HEK293 (cell line): Measurements from ENCODE around the gene TSC22D3.

Source experiments
- ELK4 ChIP-seq: IDR thresholded peaks from 2 replicates; pipeline ENCODE4 v1.6.1; 2011; ENCODE audit warnings: mild to moderate bottlenecking, low read depth, low read length, borderline replicate concordance
- HOXD13 ChIP-seq: sonication (generic); formaldehyde crosslinking; IDR thresholded peaks from 2 replicates; pipeline ENCODE4 v1.8.0; 2022; ENCODE audit warnings: missing genetic modification reagents, borderline replicate concordance
- IKZF3 ChIP-seq: fragments of 450-650 bp; IDR thresholded peaks from 2 replicates; pipeline ENCODE4 v1.5.0; 2018; ENCODE audit warnings: missing biosample characterization, mild to moderate bottlenecking, missing genetic modification characterization, moderate library complexity
- ZBTB17 ChIP-seq: fragments of 450-650 bp; formaldehyde crosslinking; IDR thresholded peaks from 2 replicates; pipeline ENCODE4 v1.5.1; 2016; ENCODE audit warnings: missing biosample characterization, missing genetic modification characterization
- ZBTB8A ChIP-seq: fragments of 450-650 bp; formaldehyde crosslinking; IDR thresholded peaks from 2 replicates; pipeline ENCODE4 v1.5.1; 2016; ENCODE audit warnings: missing biosample characterization, missing genetic modification characterization
- ZFHX2 ChIP-seq: fragments of 450-650 bp; formaldehyde crosslinking; conservative IDR thresholded peaks from 2 replicates; pipeline ENCODE4 v1.5.1; 2016; ENCODE audit warnings: missing biosample characterization, missing genetic modification characterization
- ZFP3 ChIP-seq: fragments of 450-650 bp; formaldehyde crosslinking; IDR thresholded peaks from 2 replicates; pipeline ENCODE4 v1.5.1; 2016; ENCODE audit warnings: low read depth, missing biosample characterization, missing genetic modification characterization
- ZFP41 ChIP-seq: fragments of 450-650 bp; formaldehyde crosslinking; IDR thresholded peaks from 2 replicates; pipeline ENCODE4 v1.5.1; 2016; ENCODE audit warnings: missing biosample characterization, missing genetic modification characterization, borderline replicate concordance
- ZNF133 ChIP-seq: fragments of 450-650 bp; formaldehyde crosslinking; IDR thresholded peaks from 2 replicates; pipeline ENCODE4 v1.5.1; 2016; ENCODE audit warnings: missing biosample characterization, missing genetic modification characterization
- ZNF175 ChIP-seq: fragments of 450-650 bp; formaldehyde crosslinking; IDR thresholded peaks from 2 replicates; pipeline ENCODE4 v1.5.1; 2016; ENCODE audit warnings: missing biosample characterization, missing genetic modification characterization
- ZNF223 ChIP-seq: fragments of 450-650 bp; formaldehyde crosslinking; IDR thresholded peaks from 2 replicates; pipeline ENCODE4 v1.5.1; 2016; ENCODE audit warnings: missing biosample characterization, missing genetic modification characterization
- ZNF292 ChIP-seq: fragments of 450-650 bp; formaldehyde crosslinking; IDR thresholded peaks from 2 replicates; pipeline ENCODE4 v1.5.1; 2016; ENCODE audit warnings: low read depth, missing biosample characterization, missing genetic modification characterization, borderline replicate concordance
- ZNF362 ChIP-seq: fragments of 450-650 bp; formaldehyde crosslinking; IDR thresholded peaks from 2 replicates; pipeline ENCODE4 v1.5.1; 2016; ENCODE audit warnings: missing biosample characterization, missing genetic modification characterization
- ZNF37A ChIP-seq: fragments of 450-650 bp; IDR thresholded peaks from 2 replicates; pipeline ENCODE4 v1.5.1; 2018; ENCODE audit warnings: missing biosample characterization, missing genetic modification characterization
- ZNF398 ChIP-seq: fragments of 450-650 bp; formaldehyde crosslinking; IDR thresholded peaks from 2 replicates; pipeline ENCODE4 v1.5.1; 2017; ENCODE audit warnings: missing biosample characterization, missing genetic modification characterization
- ZNF433 ChIP-seq: fragments of 450-650 bp; formaldehyde crosslinking; IDR thresholded peaks from 2 replicates; pipeline ENCODE4 v1.5.1; 2016; ENCODE audit warnings: missing biosample characterization, missing genetic modification characterization, low read depth
- ZNF555 ChIP-seq: fragments of 450-650 bp; formaldehyde crosslinking; conservative IDR thresholded peaks from 2 replicates; pipeline ENCODE4 v1.5.1; 2017; ENCODE audit warnings: missing biosample characterization, mild to moderate bottlenecking, missing genetic modification characterization, inconsistent platforms
- ZNF677 ChIP-seq: fragments of 450-650 bp; IDR thresholded peaks from 2 replicates; pipeline ENCODE4 v1.5.0; 2018; ENCODE audit warnings: missing biosample characterization, mild to moderate bottlenecking, missing genetic modification characterization, moderate library complexity
- ZSCAN16 ChIP-seq: fragments of 450-650 bp; formaldehyde crosslinking; IDR thresholded peaks from 2 replicates; pipeline ENCODE4 v1.5.1; 2016; ENCODE audit warnings: missing biosample characterization, missing genetic modification characterization
- TF ChIP-seq, protein P1 (sequence below): fragments of 450-650 bp; formaldehyde crosslinking; IDR thresholded peaks from 2 replicates; pipeline ENCODE4 v1.5.1; 2017; ENCODE audit warnings: missing biosample characterization, missing genetic modification characterization
- TF ChIP-seq, protein P2 (sequence below): fragments of 450-650 bp; formaldehyde crosslinking; IDR thresholded peaks from 2 replicates; pipeline ENCODE4 v1.5.1; 2016; ENCODE audit warnings: missing biosample characterization, missing genetic modification characterization, borderline replicate concordance
- TF ChIP-seq, protein P3 (sequence below): fragments of 450-650 bp; formaldehyde crosslinking; IDR thresholded peaks from 2 replicates; pipeline ENCODE4 v1.5.1; 2016; ENCODE audit warnings: missing biosample characterization, missing genetic modification characterization
- TF ChIP-seq, protein P4 (sequence below): fragments of 450-650 bp; formaldehyde crosslinking; IDR thresholded peaks from 2 replicates; pipeline ENCODE4 v1.5.1; 2016; ENCODE audit warnings: missing biosample characterization, missing genetic modification characterization

The TSC22D3 gene

DNA sequence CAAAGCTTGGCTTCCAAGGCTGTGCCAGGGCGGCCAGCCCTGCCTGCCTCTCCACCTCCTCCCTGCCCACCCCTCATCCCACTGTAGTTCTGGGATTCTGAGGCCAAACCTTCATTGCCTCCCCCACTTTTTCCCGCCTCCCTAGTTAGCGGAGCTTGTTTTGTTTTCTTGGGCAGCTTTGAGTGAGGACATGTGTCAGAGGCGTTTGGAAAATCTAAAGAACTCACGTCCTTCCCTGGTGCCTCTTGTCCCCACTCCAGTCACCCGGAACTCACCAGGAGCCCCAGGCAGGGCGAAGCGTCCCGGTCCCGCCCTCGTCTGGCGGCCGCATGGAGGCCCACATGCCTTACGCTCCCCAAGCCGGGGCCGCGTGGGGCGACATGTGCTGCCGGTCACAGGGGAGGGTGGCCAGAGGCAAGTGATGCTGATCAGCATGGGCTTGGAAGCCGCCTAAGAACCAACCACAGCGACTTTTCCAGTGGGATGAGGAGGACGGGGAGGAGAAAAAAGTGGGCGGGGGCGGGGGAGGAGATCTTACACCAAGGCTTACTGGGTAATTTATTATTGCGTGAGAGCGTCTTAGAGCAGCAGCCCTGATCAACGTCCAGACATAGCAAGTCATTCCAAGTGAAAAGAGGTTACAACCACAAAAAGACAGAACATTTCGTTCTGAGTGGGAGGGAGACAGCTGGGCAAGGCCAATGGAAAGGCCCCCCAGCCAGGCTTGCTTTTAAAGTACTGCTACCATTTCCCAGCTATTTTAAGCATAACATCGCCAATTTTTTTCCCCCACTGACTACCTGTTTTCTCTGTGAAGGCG, 98.8 kb downstream of the TSC22D3 start (continued):
- TF ChIP-seq ZNF398 (peak; percentile 40), HOXD13 (CRISPR knock-in tag) (no peak), ZNF133 (no peak), ZFHX2 (tag by site-specific recombination) (peak; percentile 92), ZNF37A (tag by site-specific recombination) (no peak), ZNF433 (tag by site-specific recombination) (no peak), ZSCAN16 (tag by site-specific recombination) (no peak), ZBTB17 (tag by site-specific recombination) (peak; percentile 77), ELK4 (no peak), ZNF555 (tag by site-specific recombination) (no peak), ZNF292 (tag by site-specific recombination) (no peak), ZFP3 (tag by site-specific recombination) (no peak), ZNF175 (tag by site-specific recombination) (no peak), ZNF223 (tag by site-specific recombination) (no peak), ZNF362 (tag by site-specific recombination) (no peak), ZBTB8A (tag by site-specific recombination) (peak; percentile 64), IKZF3 (tag by site-specific recombination) (peak; percentile 92), ZFP41 (no peak), ZNF677 (tag by site-specific recombination) (no peak)
- TF ChIP-seq, protein P1, sequence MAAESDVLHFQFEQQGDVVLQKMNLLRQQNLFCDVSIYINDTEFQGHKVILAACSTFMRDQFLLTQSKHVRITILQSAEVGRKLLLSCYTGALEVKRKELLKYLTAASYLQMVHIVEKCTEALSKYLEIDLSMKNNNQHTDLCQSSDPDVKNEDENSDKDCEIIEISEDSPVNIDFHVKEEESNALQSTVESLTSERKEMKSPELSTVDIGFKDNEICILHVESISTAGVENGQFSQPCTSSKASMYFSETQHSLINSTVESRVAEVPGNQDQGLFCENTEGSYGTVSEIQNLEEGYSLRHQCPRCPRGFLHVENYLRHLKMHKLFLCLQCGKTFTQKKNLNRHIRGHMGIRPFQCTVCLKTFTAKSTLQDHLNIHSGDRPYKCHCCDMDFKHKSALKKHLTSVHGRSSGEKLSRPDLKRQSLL (tag by site-specific recombination), result no peak
- TF ChIP-seq, protein P2, sequence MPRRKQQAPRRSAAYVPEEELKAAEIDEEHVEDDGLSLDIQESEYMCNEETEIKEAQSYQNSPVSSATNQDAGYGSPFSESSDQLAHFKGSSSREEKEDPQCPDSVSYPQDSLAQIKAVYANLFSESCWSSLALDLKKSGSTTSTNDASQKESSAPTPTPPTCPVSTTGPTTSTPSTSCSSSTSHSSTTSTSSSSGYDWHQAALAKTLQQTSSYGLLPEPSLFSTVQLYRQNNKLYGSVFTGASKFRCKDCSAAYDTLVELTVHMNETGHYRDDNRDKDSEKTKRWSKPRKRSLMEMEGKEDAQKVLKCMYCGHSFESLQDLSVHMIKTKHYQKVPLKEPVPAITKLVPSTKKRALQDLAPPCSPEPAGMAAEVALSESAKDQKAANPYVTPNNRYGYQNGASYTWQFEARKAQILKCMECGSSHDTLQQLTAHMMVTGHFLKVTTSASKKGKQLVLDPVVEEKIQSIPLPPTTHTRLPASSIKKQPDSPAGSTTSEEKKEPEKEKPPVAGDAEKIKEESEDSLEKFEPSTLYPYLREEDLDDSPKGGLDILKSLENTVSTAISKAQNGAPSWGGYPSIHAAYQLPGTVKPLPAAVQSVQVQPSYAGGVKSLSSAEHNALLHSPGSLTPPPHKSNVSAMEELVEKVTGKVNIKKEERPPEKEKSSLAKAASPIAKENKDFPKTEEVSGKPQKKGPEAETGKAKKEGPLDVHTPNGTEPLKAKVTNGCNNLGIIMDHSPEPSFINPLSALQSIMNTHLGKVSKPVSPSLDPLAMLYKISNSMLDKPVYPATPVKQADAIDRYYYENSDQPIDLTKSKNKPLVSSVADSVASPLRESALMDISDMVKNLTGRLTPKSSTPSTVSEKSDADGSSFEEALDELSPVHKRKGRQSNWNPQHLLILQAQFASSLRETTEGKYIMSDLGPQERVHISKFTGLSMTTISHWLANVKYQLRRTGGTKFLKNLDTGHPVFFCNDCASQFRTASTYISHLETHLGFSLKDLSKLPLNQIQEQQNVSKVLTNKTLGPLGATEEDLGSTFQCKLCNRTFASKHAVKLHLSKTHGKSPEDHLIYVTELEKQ (tag by site-specific recombination), result no peak
- TF ChIP-seq, protein P3, sequence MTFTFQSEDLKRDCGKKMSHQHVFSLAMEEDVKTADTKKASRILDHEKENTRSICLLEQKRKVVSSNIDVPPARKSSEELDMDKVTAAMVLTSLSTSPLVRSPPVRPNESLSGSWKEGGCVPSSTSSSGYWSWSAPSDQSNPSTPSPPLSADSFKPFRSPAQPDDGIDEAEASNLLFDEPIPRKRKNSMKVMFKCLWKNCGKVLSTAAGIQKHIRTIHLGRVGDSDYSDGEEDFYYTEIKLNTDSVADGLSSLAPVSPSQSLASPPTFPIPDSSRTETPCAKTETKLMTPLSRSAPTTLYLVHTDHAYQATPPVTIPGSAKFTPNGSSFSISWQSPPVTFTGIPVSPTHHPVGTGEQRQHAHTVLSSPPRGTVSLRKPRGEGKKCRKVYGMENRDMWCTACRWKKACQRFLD, result no peak
- TF ChIP-seq, protein P4, sequence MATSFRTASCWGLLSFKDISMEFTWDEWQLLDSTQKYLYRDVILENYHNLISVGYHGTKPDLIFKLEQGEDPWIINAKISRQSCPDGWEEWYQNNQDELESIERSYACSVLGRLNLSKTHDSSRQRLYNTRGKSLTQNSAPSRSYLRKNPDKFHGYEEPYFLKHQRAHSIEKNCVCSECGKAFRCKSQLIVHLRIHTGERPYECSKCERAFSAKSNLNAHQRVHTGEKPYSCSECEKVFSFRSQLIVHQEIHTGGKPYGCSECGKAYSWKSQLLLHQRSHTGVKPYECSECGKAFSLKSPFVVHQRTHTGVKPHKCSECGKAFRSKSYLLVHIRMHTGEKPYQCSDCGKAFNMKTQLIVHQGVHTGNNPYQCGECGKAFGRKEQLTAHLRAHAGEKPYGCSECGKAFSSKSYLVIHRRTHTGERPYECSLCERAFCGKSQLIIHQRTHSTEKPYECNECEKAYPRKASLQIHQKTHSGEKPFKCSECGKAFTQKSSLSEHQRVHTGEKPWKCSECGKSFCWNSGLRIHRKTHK (tag by site-specific recombination), result no peak
